Fibroblast of skin of back (primary cell): ENCODE measurements around the gene MDC1. TPM values are rescaled to one million over a fixed set of nuclear protein-coding genes. Genes with fewer than 3 reads are reported as not detected.
A peak's percentile ranks its signal among the peaks of the same experiment; 100 is the strongest.
"Not testable (repeated sequence)": the region's sequence is repeated elsewhere in the genome, so short reads cannot be mapped to it uniquely, and the experiment has no call there.

ENCODE experiments used
- DNase-seq: peaks from one replicate; pipeline ENCODE4 v3.0.0-alpha.2; 2013
- polyA plus RNA-seq, 2 experiments: library from polyadenylated mRNA; unstranded; fragments of 120-200 nt; gene quantifications; one replicate each; pipeline ENCODE4 v1.2.1, GENCODE V29; 2013; ENCODE audit not compliant: insufficient read length in 2 of 2

The MDC1 gene
- 34.7 TPM for polyA plus RNA-seq (2013, experiment 1 of 2; ENCODE audit: insufficient read length)
- 20.9 TPM for polyA plus RNA-seq (2013, experiment 2 of 2; ENCODE audit: insufficient read length)

DNA sequence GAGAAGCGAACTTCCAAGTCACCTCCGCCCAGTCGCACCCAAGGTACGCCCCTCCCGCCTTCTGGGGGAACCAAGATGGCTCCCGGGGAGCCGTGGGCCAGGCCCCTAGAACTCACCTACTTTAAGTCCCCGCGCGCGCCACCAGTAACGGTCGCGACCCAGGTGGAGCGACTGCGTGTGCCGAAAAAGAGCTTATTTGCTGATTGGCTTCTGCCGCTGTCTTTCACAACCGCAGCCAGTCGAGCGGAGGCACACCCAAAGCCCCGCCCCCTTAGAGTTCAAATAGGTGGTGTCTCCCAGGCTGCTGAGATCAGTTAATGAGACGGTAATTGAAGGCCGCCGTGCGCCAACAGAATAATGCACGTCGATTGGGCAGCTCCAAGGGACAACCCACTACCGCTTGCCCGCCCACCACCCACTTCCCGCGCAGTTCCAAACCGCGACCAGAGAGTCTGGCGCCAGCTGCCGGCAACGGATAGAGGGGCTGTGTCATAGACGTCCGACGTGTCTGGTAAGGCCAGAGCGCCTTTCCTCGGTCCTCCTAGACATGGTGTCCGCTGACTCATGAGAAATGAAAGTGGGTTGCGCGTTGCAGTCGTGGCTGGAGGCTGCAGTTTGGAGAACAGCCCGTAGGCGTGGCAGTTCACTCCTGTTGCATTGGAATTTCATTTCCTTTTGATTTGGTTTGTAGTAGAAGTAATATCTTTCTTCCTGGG is at the start of gene MDC1:
Gene MDC1 (minus strand): TSS at position 153 of the 716 bp plus-strand sequence. CDS start 2,106 bp downstream, outside the sequence.
- peak; percentile 100 for DNase-seq

GRCh38 chr6:30766461-30767157 is 49.5 kb upstream of the MDC1 start:
- DNase-seq = no peak

- peak; percentile 71 for DNase-seq
These were observed 48.4 kb upstream of the MDC1 start for GRCh38 chr6:30765495-30765894.

DNA sequence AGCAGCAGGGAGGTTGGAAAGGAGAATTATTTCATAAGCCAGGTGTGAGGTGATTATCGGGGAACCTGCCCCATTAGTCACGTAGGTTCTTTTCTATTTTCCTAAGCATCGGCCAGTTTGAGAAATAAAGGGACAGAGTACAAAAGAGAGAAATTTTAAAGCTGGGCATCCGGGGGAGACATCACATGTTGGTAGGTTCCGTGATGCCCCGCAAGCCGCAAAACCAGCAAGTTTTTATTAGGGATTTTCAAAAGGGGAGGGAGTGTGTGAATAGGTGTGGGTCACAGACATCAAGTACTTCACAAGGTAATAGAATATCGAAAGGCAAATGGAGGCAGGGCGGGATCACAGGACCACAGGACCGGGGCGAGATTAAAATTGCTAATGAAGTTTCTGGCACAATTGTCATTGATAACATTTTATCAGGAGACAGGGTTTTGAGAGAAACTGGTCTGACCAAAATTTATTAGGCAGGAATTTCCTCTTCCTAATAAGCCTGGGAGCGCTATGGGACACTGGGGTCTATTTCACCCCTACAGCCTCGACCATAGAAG is 47.5 kb upstream of the MDC1 start:
- not testable (repeated sequence) for DNase-seq

DNA sequence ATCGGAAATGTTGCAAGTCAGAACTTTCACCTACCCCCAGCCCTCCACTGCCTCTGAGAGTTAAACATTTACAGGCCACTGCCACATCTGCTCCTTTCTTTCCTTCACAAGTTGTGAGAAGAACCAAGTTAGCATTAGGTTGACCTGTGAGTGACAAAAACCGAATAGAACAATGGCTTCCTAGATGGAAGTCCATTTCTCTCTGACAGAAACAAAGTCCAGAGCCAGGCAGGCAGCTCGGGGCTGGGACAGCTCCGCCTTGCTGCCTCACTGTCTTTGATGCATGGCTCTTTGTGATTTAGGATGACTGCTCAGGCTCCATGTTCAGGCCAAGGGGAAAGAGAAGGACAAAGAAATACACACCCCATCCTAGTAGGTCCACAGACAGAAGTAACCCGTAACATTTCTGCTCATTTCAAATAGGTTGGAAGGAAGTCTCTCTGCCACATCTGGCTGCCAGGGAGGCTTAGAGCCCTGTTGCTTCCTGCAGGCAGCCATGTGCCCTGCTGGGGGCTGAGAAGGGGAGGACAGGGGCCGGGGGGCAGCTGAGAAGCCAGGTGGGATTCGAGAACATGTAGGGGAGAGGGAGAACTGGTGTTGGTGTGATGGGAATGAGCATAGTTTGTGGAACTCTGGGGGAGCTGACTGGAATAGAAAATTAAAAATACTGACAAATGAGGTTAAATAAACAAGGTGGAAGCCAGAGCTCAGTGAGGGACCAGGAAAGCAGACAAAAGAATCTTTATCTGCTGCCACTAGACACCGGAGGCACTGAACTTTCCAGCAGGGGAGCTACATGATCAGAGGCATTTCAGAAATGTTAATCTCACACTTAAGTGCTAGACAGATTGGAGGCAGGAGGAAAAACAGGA is 46.8 kb upstream of the MDC1 start:
- peak; percentile 91 for DNase-seq

- DNase-seq = no peak
These were observed 46.1 kb upstream of the MDC1 start for GRCh38 chr6:30763155-30763617.

GRCh38 chr6:30761791-30762429 is 44.8 kb upstream of the MDC1 start:
- no peak for DNase-seq

DNA sequence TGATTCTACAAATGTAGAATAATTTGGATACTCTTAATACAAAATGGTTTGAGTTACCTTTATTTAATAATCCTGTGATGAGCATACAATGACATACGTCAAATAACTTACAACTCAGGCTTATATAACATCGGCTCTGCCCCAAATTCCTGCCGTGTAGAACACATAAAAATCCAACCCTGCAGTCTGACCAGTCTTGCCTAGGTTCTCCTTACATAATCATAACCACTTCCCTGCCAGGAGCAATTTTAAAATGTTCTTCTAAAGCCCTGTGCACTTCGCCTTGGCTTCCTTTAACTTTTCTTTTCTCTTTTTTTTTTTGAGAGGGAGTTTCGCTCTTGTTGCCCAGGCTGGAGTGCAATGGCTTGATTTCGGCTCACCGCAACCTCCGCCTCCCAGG is 43.5 kb upstream of the MDC1 start:
- DNase-seq = no peak

DNA sequence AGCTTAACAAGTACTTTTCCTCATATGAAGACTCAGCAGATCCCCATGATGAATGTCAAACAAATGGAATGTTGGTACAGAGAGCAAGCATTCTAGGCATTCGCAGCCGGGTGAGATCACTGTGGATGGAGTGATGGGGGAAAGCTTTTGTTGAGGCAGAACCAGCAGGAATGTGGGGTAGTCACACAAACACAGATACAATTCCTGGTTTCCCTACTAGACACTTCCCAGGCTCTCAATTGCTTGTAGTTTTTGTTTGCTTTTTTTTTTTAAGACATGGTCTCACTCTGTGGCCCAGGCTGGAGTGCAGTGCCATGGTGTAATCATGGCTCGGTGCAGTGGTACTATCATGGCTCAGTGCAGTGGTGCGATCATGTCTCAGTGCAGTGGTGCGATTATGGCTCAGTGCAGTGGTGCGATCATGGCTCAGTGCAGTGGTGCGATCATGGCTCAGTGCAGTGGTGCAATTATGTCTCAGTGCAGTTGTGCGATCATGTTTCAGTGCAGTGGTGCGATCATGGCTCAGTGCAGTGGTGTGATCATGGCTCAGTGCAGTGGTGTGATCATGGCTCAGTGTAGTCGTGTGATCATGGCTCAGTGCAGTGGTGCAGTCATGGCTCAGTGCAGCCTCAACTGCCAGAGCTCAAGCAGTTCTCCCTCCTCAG is 42.6 kb upstream of the MDC1 start:
- peak; percentile 100 for DNase-seq

DNA sequence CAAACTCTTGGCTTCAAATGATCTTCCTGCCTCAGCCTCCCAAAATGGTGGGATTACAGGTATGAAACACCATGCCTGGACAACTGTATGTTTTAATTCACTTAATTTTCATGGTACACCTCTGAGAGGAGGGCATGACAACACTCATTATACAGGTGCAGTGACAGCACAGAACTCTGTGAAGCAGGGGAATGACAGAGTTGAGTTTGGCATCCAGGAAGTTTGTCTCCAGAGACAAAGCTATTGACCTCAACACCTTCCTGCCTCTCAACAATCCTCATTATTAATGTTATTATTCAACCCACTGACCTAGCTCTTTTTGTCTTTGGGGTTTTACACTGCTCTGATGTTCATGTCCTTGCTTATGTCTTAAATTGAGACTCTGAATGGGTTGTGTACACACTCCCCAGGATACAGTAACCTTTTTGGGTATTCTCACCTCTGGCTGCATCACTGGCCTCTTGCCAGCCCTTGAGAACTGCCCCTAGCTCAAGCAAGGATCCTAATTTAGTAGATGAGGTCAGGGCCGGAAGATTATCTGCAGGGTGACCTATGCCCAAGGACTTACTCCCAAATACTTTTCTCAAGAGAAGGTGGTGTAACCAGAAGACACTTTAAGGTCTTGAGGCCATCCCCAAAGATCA is 40.3 kb upstream of the MDC1 start:
- DNase-seq = no peak

DNA sequence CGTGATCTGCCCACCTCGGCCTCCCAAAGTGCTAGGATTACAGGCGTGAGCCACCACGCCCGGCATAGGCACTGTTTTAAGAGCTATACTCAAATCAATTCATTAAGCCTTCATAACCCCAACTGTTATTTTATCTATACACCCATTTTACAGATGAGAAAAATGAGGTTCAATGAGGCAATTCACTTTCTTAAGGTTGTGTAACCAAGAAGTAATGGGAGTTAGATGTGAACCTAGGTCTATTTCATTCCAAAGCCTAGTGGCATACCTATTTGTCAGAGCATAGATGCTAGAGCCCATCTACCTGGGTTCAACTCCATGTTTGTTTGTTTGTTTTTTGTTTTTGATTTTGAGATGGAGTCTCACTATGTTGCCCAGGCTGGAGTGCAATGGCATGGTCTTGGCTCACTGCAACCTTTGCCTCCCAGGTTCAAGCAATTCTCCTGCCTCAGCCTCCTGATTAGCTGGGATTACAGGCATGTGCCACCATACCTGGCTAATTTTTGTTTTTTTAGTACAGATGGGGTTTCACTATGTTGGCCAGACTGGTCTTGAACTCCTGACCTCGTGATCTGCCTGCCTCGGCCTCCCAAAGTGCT is 39.4 kb upstream of the MDC1 start:
- DNase-seq = not testable (repeated sequence)

- peak; percentile 96 for DNase-seq
These were observed 37.5 kb upstream of the MDC1 start for GRCh38 chr6:30754631-30755030.

DNA sequence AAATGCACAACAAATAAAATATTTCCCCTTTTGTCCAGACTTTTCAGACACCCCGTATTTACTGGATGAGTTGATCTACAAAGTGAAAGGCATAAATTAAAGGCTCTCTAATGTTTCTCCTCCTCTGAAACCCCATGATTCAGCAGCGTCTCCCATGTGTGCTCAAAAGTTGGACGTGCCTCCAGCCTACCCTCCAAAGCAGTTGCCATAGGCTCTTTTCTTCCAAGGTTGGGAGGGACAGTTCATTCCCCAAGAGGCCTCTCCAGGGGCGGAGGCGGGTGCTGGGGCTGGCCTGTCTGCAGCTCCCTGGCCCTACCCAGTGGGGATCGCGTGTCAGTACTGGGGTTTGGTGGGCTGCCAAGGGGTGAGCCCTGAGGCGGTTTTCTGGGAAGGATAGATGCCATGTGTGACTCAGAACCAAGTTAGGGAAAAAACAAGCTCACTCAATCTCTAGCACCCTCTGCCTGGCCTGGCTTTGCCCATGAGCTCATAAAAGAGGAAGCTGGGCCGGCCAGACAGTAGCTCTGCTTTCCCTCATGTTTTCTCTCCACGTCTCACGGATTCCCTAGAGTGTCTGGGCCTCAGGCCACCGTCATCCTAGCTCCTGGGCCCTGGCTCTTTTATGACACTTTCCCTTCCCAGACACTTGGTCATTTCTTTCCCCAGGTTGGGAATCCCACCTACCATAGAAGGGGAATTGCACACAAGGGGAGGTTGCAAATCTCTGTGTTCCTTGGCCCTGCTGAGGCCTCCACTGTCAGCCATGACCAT is 35.3 kb upstream of the MDC1 start:
- DNase-seq = peak; percentile 100

GRCh38 chr6:30750379-30750668 is 33.2 kb upstream of the MDC1 start:
- DNase-seq = no peak

GRCh38 chr6:30749554-30750378 is 32.7 kb upstream of the MDC1 start:
- DNase-seq = no peak

GRCh38 chr6:30748851-30749540 is 31.9 kb upstream of the MDC1 start:
- peak; percentile 92 for DNase-seq

GRCh38 chr6:30747902-30748769 is 31.1 kb upstream of the MDC1 start:
- peak; percentile 42 for DNase-seq
